Activated B cell treated with CpG ODN at 0.5 μM for 24 hours (primary cell): Measurements from ENCODE around the gene AMDHD1. TPM values are rescaled to one million over a fixed set of nuclear protein-coding genes. Genes with fewer than 3 reads are reported as not detected.

ENCODE experiments used
- ATAC-seq: fragments of 200-7000 bp; cut with Tn5 transposase; one replicate; pipeline ENCODE4 v1.10.0; 2021; ENCODE audit warnings: low read depth, mild to moderate bottlenecking, moderate library complexity
- CTCF ChIA-PET: fragments of 350-600 bp; sonication (Branson Sonifier 250); formaldehyde crosslinking; loops from one replicate; lab custom pipeline; 2021; ENCODE audit warnings: antibody characterized with exemption; lab: Charles Lee
- POLR2A ChIA-PET: fragments of 350-600 bp; sonication (Branson Sonifier 250); formaldehyde crosslinking; loops from one replicate; lab custom pipeline; 2021; ENCODE audit warnings: antibody characterized with exemption; lab: Charles Lee
- DNase-seq: peaks from one replicate; pipeline ENCODE4 v3.0.0; 2022
- H3K27ac Mint-ChIP-seq: one replicate; pipeline ENCODE4 v1.8.0; 2020; ENCODE audit warnings: mixed read lengths
- H3K27me3 Mint-ChIP-seq: one replicate; pipeline ENCODE4 v1.8.0; 2021; ENCODE audit warnings: mixed read lengths
- H3K36me3 Mint-ChIP-seq: one replicate; pipeline ENCODE4 v1.8.0; 2021; ENCODE audit warnings: low read depth, mixed read lengths
- H3K4me1 Mint-ChIP-seq: one replicate; pipeline ENCODE4 v1.8.0; 2021; ENCODE audit warnings: mixed read lengths
- H3K4me3 Mint-ChIP-seq: one replicate; pipeline ENCODE4 v1.8.0; 2020; ENCODE audit warnings: mild to moderate bottlenecking, mixed read lengths
- H3K9me3 Mint-ChIP-seq: one replicate; pipeline ENCODE4 v1.8.0; 2020; ENCODE audit warnings: mixed read lengths
- CTCF ChIP-seq: fragments of 200-600 bp; IDR thresholded peaks from one replicate; pipeline ENCODE4 v1.8.0; 2022; ENCODE audit warnings: antibody characterized with exemption, mild to moderate bottlenecking
- intact Hi-C: fragments of 100-400 bp; cut with micrococcal nuclease; formaldehyde crosslinking; loops from one replicate; pipeline ENCODE4 v1.15.1; 2024
- total RNA-seq: library from RNA; stranded (reverse); gene quantifications from 2 replicates; pipeline ENCODE4 v1.2.3, GENCODE V29; 2022

AMDHD1 gene
- total RNA-seq, 1 donor from 2014 or later = 1.2 TPM

- Mint-ChIP-seq H3K9me3 (no peaks in the 10 kb centered on the region), H3K27ac (no peak overlapping the region), H3K4me3 (no peak overlapping the region), H3K36me3 (peaks cover 2% of the 10 kb centered on the region), H3K4me1 (no peaks in the 10 kb centered on the region), H3K27me3 (no peaks in the 10 kb centered on the region)
- intact Hi-C loops = no loop called here
- ATAC-seq (no peak), DNase-seq (no peak)
- ChIA-PET CTCF (no interaction called here), POLR2A (no interaction called here)
- no peak for TF ChIP-seq CTCF
These were observed 35.2 kb downstream of the AMDHD1 start for GRCh38 chr12:95978351-95978750.

GRCh38 chr12:95978774-95979173 lies 35.6 kb downstream of the AMDHD1 start:
- Mint-ChIP-seq H3K4me1 (no peaks in the 10 kb centered on the region), H3K27me3 (no peaks in the 10 kb centered on the region), H3K9me3 (no peaks in the 10 kb centered on the region), H3K36me3 (peaks cover 2% of the 10 kb centered on the region), H3K4me3 (no peak overlapping the region), H3K27ac (no peak overlapping the region)
- intact Hi-C loops = no loop called here
- ATAC-seq (no peak), DNase-seq (no peak)
- ChIA-PET CTCF (interaction anchor here (1.2 kb wide), 1 partner anchor 60 kb away, joined by 3 read pairs; no protein-coding TSS in a partner anchor), POLR2A (no interaction called here)
- no peak for TF ChIP-seq CTCF

GRCh38 chr12:95980437-95980836 lies 37.3 kb downstream of the AMDHD1 start:
- Mint-ChIP-seq H3K27me3 (no peaks in the 10 kb centered on the region), H3K9me3 (no peaks in the 10 kb centered on the region), H3K36me3 (peaks cover 2% of the 10 kb centered on the region), H3K27ac (no peak overlapping the region), H3K4me1 (no peaks in the 10 kb centered on the region), H3K4me3 (no peak overlapping the region)
- POLR2A ChIA-PET = no interaction called here
- DNase-seq = no peak
- no peak for TF ChIP-seq CTCF
- intact Hi-C loops = no loop called here
- CTCF ChIA-PET = no interaction called here
- ATAC-seq = no peak

- H3K36me3 Mint-ChIP-seq = no peaks in the 10 kb centered on the region
- TF ChIP-seq CTCF = no peak
- H3K4me3 Mint-ChIP-seq = no peak overlapping the region
- POLR2A ChIA-PET = no interaction called here
- no peaks in the 10 kb centered on the region for H3K4me1 Mint-ChIP-seq
- H3K9me3 Mint-ChIP-seq = no peaks in the 10 kb centered on the region
- intact Hi-C loops = no loop called here
- ATAC-seq (no peak), DNase-seq (no peak)
- CTCF ChIA-PET = no interaction called here
- H3K27me3 Mint-ChIP-seq = no peaks in the 10 kb centered on the region
- no peak overlapping the region for H3K27ac Mint-ChIP-seq
These were observed 39.5 kb downstream of the AMDHD1 start for GRCh38 chr12:95982602-95983001.

- intact Hi-C loops = no loop called here
- H3K27me3 Mint-ChIP-seq = no peaks in the 10 kb centered on the region
- H3K9me3 Mint-ChIP-seq = no peaks in the 10 kb centered on the region
- ChIA-PET POLR2A (no interaction called here), CTCF (no interaction called here)
- no peaks in the 10 kb centered on the region for H3K36me3 Mint-ChIP-seq
- no peak overlapping the region for H3K27ac Mint-ChIP-seq
- peaks cover 3% of the 10 kb centered on the region for H3K4me1 Mint-ChIP-seq
- TF ChIP-seq CTCF = no peak
- no peak for ATAC-seq
- H3K4me3 Mint-ChIP-seq = no peak overlapping the region
- DNase-seq = no peak
These were observed 41.6 kb downstream of the AMDHD1 start for GRCh38 chr12:95984682-95985081.
